HL-60 (cell line): ENCODE results near the gene CNGB1.

Experiments used
- GABPA ChIP-seq: IDR thresholded peaks from 2 replicates; pipeline ENCODE4 v1.6.1; 2012; ENCODE audit warnings: low read depth
- POLR2AphosphoS5 ChIP-seq: IDR thresholded peaks from 2 replicates; pipeline ENCODE4 v1.6.1; 2012; ENCODE audit warnings: low read depth
- SPI1 ChIP-seq: IDR thresholded peaks from 2 replicates; pipeline ENCODE4 v1.6.1; 2012; ENCODE audit warnings: low read depth, mild to moderate bottlenecking, borderline replicate concordance
- TF ChIP-seq, protein P1 (sequence below): IDR thresholded peaks from one replicate; pipeline ENCODE4 v1.5.1; 2011; ENCODE audit warnings: low read length, control low read depth, inconsistent platforms; ENCODE audit not compliant: insufficient read depth
- TF ChIP-seq, protein P2 (sequence below): IDR thresholded peaks from 2 replicates; pipeline ENCODE4 v1.6.1; 2012; ENCODE audit warnings: low read depth; ENCODE audit not compliant: insufficient replicate concordance

DNA sequence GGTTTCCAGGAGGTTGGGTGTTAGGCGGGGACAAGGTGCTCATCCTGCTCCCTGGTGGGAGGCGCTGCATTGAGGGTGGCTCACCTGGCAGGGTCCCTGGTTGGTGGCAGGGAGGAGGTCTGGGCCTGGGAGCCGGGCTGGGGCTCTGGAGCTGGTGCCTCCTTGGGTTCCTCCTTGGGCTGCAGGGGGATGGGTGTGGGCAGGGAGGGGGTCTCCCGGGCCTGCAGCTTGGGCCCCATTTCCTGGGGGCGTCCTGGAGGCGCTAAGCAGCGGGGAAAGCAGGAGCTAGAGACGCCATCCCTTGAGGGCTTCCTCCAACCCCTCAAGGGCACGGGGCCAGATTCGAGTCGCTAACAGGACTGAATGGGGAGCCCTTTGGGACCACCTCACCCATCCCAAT lies 11.1 kb downstream of the CNGB1 start:
- TF ChIP-seq, protein P1, sequence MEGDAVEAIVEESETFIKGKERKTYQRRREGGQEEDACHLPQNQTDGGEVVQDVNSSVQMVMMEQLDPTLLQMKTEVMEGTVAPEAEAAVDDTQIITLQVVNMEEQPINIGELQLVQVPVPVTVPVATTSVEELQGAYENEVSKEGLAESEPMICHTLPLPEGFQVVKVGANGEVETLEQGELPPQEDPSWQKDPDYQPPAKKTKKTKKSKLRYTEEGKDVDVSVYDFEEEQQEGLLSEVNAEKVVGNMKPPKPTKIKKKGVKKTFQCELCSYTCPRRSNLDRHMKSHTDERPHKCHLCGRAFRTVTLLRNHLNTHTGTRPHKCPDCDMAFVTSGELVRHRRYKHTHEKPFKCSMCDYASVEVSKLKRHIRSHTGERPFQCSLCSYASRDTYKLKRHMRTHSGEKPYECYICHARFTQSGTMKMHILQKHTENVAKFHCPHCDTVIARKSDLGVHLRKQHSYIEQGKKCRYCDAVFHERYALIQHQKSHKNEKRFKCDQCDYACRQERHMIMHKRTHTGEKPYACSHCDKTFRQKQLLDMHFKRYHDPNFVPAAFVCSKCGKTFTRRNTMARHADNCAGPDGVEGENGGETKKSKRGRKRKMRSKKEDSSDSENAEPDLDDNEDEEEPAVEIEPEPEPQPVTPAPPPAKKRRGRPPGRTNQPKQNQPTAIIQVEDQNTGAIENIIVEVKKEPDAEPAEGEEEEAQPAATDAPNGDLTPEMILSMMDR = no peak
- TF ChIP-seq, protein P2, sequence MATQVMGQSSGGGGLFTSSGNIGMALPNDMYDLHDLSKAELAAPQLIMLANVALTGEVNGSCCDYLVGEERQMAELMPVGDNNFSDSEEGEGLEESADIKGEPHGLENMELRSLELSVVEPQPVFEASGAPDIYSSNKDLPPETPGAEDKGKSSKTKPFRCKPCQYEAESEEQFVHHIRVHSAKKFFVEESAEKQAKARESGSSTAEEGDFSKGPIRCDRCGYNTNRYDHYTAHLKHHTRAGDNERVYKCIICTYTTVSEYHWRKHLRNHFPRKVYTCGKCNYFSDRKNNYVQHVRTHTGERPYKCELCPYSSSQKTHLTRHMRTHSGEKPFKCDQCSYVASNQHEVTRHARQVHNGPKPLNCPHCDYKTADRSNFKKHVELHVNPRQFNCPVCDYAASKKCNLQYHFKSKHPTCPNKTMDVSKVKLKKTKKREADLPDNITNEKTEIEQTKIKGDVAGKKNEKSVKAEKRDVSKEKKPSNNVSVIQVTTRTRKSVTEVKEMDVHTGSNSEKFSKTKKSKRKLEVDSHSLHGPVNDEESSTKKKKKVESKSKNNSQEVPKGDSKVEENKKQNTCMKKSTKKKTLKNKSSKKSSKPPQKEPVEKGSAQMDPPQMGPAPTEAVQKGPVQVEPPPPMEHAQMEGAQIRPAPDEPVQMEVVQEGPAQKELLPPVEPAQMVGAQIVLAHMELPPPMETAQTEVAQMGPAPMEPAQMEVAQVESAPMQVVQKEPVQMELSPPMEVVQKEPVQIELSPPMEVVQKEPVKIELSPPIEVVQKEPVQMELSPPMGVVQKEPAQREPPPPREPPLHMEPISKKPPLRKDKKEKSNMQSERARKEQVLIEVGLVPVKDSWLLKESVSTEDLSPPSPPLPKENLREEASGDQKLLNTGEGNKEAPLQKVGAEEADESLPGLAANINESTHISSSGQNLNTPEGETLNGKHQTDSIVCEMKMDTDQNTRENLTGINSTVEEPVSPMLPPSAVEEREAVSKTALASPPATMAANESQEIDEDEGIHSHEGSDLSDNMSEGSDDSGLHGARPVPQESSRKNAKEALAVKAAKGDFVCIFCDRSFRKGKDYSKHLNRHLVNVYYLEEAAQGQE = no peak
- TF ChIP-seq POLR2AphosphoS5 (no peak), GABPA (no peak), SPI1 (no peak)
